Measurements from ENCODE around the gene COX5A.

DNA sequence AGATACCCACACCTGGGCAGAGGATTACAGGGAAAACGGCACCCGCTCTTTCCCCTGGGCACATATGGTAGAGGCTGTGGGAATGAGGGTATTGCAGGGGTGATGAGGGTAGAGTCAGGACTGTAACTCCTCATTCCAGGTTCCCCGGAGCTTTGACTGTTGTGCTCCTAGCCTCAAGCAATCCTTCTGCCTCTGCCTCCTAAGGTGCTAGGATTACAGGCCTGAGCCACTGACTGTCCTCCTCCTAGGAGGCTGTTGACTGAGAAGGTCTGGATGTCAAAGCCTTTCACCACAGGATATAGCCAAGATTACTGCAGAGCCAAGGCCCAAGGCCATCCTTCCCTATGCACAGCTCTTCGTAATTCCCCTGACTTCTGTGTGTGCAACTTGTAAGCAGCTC, 49.2 kb downstream of the COX5A start:
- TF ChIP-seq, protein P1, sequence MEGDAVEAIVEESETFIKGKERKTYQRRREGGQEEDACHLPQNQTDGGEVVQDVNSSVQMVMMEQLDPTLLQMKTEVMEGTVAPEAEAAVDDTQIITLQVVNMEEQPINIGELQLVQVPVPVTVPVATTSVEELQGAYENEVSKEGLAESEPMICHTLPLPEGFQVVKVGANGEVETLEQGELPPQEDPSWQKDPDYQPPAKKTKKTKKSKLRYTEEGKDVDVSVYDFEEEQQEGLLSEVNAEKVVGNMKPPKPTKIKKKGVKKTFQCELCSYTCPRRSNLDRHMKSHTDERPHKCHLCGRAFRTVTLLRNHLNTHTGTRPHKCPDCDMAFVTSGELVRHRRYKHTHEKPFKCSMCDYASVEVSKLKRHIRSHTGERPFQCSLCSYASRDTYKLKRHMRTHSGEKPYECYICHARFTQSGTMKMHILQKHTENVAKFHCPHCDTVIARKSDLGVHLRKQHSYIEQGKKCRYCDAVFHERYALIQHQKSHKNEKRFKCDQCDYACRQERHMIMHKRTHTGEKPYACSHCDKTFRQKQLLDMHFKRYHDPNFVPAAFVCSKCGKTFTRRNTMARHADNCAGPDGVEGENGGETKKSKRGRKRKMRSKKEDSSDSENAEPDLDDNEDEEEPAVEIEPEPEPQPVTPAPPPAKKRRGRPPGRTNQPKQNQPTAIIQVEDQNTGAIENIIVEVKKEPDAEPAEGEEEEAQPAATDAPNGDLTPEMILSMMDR (conservative IDR thresholded peaks at IDR 0.05; ENCODE audit: low read depth in 2 of 2): no peak
- TF ChIP-seq EZH2 (IDR thresholded peaks at IDR 0.05; ENCODE audit: low read depth, unreplicated experiment): no peak
- no peak for TF ChIP-seq POLR2AphosphoS5 (IDR thresholded peaks at IDR 0.05; ENCODE audit: low read depth)
- TF ChIP-seq CREB1 (CRISPR knock-in tag; IDR thresholded peaks at IDR 0.05; ENCODE audit: low read depth): no peak
- TF ChIP-seq NANOG (IDR thresholded peaks at IDR 0.05; ENCODE audit: borderline replicate concordance): no peak
- TF ChIP-seq REST (IDR thresholded peaks at IDR 0.05; ENCODE audit: unreplicated experiment): no peak
- TF ChIP-seq STAT1 (IDR thresholded peaks at IDR 0.05; ENCODE audit: unreplicated experiment): no peak
